22Rv1 (cell line): ENCODE measurements around the gene LTBP3.

Experiments used
- ZFX ChIP-seq: fragments of 450-650 bp; IDR thresholded peaks from 2 replicates; pipeline ENCODE4 v1.6.1; 2017; ENCODE audit warnings: antibody characterized with exemption, borderline replicate concordance
- TF ChIP-seq, protein P1 (sequence below): fragments of 450-650 bp; IDR thresholded peaks from 2 replicates; pipeline ENCODE4 v1.5.1; 2017; ENCODE audit warnings: mild to moderate bottlenecking

DNA sequence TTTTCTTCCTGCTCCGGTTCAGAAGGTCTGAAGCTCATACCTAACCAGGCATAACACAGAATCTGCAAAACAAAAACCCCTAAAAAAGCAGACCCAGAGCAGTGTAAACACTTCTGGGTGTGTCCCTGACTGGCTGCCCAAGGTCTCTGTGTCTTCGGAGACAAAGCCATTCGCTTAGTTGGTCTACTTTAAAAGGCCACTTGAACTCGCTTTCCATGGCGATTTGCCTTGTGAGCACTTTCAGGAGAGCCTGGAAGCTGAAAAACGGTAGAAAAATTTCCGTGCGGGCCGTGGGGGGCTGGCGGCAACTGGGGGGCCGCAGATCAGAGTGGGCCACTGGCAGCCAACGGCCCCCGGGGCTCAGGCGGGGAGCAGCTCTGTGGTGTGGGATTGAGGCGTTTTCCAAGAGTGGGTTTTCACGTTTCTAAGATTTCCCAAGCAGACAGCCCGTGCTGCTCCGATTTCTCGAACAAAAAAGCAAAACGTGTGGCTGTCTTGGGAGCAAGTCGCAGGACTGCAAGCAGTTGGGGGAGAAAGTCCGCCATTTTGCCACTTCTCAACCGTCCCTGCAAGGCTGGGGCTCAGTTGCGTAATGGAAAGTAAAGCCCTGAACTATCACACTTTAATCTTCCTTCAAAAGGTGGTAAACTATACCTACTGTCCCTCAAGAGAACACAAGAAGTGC, 60.0 kb downstream of the LTBP3 start:
- TF ChIP-seq, protein P1, sequence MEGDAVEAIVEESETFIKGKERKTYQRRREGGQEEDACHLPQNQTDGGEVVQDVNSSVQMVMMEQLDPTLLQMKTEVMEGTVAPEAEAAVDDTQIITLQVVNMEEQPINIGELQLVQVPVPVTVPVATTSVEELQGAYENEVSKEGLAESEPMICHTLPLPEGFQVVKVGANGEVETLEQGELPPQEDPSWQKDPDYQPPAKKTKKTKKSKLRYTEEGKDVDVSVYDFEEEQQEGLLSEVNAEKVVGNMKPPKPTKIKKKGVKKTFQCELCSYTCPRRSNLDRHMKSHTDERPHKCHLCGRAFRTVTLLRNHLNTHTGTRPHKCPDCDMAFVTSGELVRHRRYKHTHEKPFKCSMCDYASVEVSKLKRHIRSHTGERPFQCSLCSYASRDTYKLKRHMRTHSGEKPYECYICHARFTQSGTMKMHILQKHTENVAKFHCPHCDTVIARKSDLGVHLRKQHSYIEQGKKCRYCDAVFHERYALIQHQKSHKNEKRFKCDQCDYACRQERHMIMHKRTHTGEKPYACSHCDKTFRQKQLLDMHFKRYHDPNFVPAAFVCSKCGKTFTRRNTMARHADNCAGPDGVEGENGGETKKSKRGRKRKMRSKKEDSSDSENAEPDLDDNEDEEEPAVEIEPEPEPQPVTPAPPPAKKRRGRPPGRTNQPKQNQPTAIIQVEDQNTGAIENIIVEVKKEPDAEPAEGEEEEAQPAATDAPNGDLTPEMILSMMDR: no peak
- TF ChIP-seq ZFX: no peak
